ENCODE measurements around the gene OR10H4.
"Not testable (repeated sequence)": the region's sequence is repeated elsewhere in the genome, so short reads cannot be mapped to it uniquely, and the experiment has no call there.

The OR10H4 gene

GRCh38 chr19:15944401-15944800, 4.4 kb upstream of the OR10H4 start:
- no peak for DNase-seq

GRCh38 chr19:15945301-15945700, 3.5 kb upstream of the OR10H4 start:
- DNase-seq: no peak

- no peak for DNase-seq
These were observed 6.0 kb downstream of the OR10H4 start for GRCh38 chr19:15954820-15955219.

GRCh38 chr19:15962319-15962718, 13.5 kb downstream of the OR10H4 start:
- DNase-seq: no peak

- DNase-seq: no peak
These were observed 15.4 kb downstream of the OR10H4 start for GRCh38 chr19:15964231-15964630.

- no peak for DNase-seq
These were observed 22.5 kb downstream of the OR10H4 start for GRCh38 chr19:15971224-15971780.

GRCh38 chr19:15972043-15972442, 23.2 kb downstream of the OR10H4 start:
- not testable (repeated sequence) for DNase-seq

GRCh38 chr19:15974856-15975255, 26.0 kb downstream of the OR10H4 start:
- no peak for DNase-seq

GRCh38 chr19:15976836-15977689, 28.3 kb downstream of the OR10H4 start:
- DNase-seq: no peak

GRCh38 chr19:15977690-15978089, 28.9 kb downstream of the OR10H4 start:
- DNase-seq: no peak

- no peak for DNase-seq
These were observed 30.5 kb downstream of the OR10H4 start for GRCh38 chr19:15979293-15979692.

GRCh38 chr19:15985831-15986230, 37.0 kb downstream of the OR10H4 start:
- not testable (repeated sequence) for DNase-seq

GRCh38 chr19:15986701-15987100, 37.9 kb downstream of the OR10H4 start:
- no peak for DNase-seq

- no peak for DNase-seq
These were observed 41.1 kb downstream of the OR10H4 start for GRCh38 chr19:15989889-15990288.

GRCh38 chr19:15991602-15992001, 42.8 kb downstream of the OR10H4 start:
- no peak for DNase-seq

GRCh38 chr19:15992014-15992413, 43.2 kb downstream of the OR10H4 start:
- DNase-seq: no peak

- DNase-seq: no peak
These were observed 46.7 kb downstream of the OR10H4 start for GRCh38 chr19:15995536-15995935.

- no peak for DNase-seq
These were observed 49.4 kb downstream of the OR10H4 start for GRCh38 chr19:15998166-15998565.
